NCI-H187 (cell line): ENCODE data around the gene ZDHHC11.
"Not testable (repeated sequence)": the region's sequence is repeated elsewhere in the genome, so short reads cannot be mapped to it uniquely, and the experiment has no call there.

Experiments used
- DNase-seq, 2 experiments: peaks; one replicate each; lab custom pipeline; 2025; lab: John Stamatoyannopoulos, UW

ZDHHC11 gene

GRCh38 chr5:801472-801871 lies 49.3 kb downstream of the ZDHHC11 start:
- DNase-seq, result no peak

DNA sequence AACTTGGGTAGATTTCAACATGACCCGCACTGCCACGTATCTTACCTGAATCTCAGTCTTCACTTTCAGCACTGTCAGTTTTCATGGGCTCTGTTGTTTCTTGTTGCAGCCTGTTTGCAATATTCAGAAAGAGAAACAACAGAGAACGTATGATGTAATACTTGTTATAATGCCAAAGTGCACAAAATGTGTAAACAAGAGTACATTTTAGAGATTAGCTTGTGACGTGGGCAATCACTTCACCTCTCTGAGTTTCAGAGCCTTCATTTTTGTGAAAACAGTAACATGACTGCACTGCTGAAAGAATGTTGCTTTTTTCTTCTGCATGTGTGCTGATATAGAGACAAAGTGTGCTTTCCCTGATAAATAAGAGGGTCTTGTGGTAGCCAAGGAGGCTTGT lies 49.7 kb downstream of the ZDHHC11 start:
- not testable (repeated sequence) for DNase-seq

GRCh38 chr5:798505-799138 lies 52.2 kb downstream of the ZDHHC11 start:
- not testable (repeated sequence) for DNase-seq

DNA sequence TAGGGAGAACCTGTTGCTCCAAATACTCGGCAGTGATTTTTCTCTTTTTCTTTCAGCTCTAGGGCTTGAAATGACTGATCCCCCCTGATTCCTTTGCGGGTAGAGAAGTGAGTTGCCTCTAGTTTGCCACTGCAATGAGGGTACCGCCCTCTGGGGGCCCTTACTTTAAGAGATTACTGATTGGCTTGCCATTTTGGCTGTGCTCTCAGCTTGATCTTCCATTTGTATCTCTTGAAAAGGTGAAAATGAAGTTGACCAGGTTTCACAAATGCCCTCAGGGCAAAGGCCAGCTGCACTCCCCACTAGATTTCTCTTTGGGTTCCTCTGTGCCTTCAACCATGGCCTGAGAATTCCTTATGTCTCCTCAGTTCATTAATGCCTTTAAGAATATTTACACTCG lies 52.8 kb downstream of the ZDHHC11 start:
- DNase-seq, result not testable (repeated sequence)

DNA sequence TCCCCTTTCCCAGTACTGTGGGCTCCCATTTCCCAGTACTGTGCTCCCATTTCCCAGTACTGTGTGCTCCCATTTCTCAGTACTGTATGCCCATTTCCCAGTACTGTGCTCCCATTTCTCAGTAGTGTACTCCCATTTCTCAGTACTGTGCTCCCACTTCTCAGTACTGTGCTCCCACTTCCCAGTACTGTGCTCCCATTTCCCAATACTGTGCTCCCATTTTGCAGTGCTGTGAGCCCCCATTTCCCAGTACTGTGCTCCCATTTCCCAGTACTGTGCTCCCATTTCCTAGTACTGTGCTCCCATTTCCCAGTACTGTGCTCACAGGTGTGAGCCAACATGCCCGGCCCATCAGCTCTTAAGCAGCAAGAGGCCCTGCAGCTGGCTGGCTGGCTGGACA lies 54.9 kb downstream of the ZDHHC11 start:
- DNase-seq, result not testable (repeated sequence)

GRCh38 chr5:794948-795347 lies 55.8 kb downstream of the ZDHHC11 start:
- DNase-seq, result not testable (repeated sequence)

- DNase-seq, result not testable (repeated sequence)
Measured at GRCh38 chr5:788703-789102, 62.1 kb downstream of the ZDHHC11 start.

GRCh38 chr5:787857-788233 lies 62.9 kb downstream of the ZDHHC11 start:
- not testable (repeated sequence) for DNase-seq

- DNase-seq, result not testable (repeated sequence)
Measured at GRCh38 chr5:787224-787856, 63.4 kb downstream of the ZDHHC11 start.

DNA sequence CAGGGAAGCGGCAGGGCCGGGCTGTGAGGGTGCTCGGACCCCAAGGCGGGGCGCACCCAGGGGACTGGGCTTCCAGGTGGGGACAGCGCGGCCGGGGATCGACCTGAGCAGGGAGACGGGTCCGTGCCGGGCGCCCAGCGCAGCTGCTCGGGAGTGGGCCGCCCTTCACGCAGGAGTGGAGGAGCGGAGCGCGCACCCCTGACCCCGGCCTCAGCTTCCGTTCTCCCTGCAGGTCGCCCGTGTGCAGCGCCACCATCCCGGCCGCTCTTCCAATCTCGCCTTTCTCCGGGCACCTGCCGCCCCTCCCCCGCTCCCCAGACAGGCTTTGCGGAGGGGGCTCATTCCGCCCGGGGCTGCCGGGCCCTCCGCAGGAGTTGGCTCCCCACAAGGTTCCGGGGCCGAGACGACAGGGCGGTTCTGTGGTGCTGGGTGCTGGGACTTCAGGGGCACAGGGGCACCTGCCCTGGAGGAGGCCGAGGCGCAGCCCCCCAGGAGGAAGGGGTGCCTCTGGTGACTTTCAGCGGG lies 65.5 kb downstream of the ZDHHC11 start:
- DNase-seq, result not testable (repeated sequence)

DNA sequence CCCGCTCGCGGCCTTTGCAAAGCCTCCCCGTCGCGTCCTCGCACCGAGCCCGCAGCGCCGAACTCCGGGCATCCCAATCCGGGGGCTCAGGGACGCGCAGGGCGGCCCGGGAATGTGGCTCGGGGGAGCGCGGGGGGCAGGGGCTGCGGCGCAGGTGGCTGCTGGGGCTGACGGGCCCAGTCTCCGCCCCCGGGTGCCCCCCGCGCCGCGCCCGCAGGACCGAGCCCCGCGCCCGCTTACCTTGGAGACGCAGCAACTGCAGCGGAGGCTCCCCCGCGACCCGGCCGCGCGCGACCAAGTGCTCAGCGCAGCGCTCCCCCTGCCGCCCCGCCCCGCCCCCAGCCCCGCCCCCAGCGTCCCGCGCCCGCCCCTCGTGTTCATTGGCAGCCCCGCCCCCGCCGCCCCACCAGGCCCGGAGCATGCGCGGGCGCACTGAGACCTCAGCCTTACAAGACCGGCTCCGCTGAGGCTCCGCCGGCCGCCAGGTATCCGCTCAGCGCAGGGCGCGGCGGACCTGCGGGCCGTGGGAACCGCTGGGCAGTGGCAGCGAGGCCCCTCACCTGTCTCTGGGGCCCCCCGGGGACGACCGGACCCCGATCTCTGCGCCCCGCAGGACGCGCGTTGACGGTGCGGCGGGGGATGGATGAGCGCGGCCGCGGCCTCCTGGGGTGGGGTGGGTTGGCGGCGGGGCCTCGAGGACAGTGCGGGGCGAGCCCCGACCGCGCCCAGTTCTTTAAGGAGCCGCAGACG lies 66.2 kb downstream of the ZDHHC11 start, which contains the start of gene ZDHHC11B:
Gene ZDHHC11B (minus strand): TSS at position 302 of the 750 bp plus-strand sequence. CDS start 17,810 bp downstream, outside the sequence.
- DNase-seq, result peak; percentile 41 to 59

DNA sequence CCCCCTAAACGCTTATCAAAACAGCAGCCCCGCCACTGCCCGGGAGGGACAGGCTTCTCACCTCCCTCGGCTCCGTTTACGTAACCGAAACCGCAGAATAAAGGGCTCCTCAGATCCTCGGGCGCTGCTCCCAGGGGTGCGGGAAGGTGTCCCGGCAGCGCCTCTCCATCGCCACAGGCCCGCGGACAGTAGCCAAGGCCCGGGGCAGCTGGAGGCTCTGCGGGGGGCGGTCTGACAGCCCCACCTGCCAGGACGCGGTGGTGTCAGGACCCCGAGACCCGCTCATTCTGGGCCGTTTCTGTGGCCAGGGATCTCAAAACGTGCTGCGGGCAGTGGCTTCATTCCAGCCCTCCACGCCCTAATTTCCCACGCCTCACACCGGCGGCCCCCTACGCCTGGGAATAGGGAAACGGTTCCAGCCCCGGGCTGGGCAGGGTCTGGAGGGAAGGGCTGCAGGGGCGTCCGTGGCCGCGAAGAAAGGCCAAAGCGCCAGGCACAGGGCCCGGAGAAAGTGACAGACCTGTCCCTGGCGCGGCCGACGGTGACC lies 66.8 kb downstream of the ZDHHC11 start:
- not testable (repeated sequence) for DNase-seq

GRCh38 chr5:783049-783802 lies 67.6 kb downstream of the ZDHHC11 start:
- DNase-seq, result not testable (repeated sequence)

DNA sequence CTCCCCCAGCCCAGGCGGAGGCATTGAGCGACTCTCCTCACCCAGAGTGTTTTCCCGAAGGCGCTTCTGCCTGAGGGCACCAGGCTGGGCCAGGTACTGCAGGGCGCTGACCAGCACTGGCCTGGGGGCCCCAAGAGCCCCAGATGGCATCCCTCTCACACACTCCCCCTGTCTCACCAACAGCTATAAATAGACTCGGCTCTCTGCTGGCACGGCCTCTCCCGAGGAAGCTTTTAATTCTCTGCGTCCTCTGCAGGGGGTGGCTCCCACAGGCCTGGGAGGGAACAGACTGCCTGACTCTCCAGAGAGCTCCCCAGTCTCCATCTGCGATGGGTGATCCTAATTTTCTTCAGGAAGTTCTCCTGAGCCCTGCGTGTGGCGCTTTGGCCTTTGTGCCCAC lies 68.4 kb downstream of the ZDHHC11 start:
- not testable (repeated sequence) for DNase-seq

DNA sequence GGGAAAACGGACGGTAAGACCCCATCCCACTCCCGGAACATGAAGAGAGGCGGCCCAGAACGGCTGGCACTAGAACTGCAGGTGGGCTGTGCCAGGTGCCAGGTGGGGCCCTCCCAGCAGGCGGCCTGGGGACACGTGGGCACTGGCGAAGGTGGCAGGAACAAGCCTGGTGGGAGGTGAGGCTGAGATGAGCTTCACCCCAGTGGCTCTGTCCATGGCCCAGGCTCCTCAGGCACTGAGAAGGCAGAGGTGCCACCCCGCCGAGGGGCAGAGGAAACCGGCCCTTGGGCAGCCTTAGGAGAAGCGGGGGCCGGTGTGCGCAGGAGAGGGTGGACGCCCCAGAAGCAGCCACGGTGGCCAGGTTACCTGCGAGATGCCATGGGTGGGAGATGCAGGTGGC lies 70.2 kb downstream of the ZDHHC11 start:
- not testable (repeated sequence) for DNase-seq

DNA sequence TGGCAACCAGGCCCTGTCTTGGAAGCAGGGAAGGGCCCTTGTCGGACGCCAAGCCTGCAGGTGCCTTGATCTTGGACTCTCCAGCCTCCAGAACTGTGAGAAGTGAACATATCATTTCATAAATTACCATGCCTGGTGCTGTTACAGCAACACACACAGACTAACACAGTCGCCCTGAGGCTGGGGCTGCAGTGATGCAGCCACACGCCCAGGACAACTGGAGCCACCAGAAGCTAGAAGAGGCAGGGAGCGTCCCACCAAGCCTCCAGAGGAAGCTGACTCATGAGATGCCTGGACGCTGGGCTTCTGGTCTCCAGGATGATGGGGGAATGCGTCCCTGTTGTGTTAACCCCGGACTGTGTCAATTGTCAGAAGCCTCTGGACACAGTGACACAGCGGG lies 71.8 kb downstream of the ZDHHC11 start:
- not testable (repeated sequence) for DNase-seq

- not testable (repeated sequence) for DNase-seq
Measured at GRCh38 chr5:778421-778820, 72.4 kb downstream of the ZDHHC11 start.

DNA sequence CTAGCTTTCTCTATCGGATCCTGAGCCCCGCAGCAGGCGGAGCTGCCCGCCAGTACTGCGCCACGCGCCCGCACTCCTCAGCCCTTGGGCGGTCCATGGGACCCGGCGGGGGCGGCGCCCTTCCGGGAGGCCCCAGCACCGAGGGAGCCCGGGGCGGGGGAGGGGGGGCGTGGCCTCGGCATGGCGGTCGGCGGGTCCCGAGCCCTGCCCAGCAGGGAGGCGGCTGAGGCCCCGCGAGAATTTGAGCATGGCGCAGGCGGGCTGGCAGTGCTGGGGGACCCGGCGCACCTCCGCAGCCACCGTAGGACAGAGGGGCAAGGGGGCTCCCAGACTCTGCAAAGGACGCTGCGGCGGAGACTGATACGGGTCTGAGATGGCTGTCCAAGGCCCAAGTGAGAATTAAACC lies 73.0 kb downstream of the ZDHHC11 start:
- no peak for DNase-seq

DNA sequence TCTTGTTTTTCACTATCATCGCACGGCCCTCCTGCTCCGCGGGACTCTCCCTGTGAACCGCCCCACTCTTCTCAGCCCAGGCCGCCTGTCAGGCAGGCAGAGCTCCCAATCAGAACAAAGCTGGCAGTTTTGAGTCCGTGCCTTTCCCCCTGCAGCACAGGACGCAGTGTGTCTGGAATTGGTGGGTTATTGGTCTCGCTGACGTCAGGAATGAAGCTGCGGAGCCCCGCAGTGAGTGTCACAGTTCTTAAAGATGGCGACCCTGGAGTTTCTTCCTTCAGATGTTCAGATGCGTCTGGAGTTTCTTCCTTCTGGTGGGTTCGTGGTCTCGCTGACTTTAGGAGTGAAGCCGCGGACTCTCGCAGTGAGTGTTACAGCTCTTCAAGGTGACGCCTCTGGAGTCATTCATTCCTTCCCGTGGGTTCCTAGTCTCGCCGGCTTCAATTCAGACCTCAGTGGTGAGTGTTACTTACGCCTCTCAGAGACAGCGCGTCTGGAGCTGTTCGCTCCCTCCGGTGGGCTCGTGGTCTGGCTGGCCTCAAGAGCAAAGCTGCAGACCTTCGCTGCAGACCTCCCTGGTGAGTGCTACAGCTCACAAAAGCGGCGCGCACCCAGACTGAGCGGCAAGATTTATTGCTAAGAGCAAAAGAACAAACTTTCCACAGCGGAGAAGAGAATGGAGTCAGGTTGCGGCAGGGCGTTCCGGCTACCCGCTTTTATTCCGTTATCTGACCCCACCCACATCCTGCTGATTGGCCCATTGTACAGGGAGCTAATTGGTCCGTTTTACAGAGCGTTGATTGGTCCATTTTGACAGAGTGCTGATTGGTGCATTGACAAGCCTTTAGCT lies 73.7 kb downstream of the ZDHHC11 start:
- no peak for DNase-seq
